ENCODE data around the gene CMTM3. TPM values are rescaled to one million over a fixed set of nuclear protein-coding genes. Genes with fewer than 3 reads are reported as not detected.

Gene CMTM3, protein sequence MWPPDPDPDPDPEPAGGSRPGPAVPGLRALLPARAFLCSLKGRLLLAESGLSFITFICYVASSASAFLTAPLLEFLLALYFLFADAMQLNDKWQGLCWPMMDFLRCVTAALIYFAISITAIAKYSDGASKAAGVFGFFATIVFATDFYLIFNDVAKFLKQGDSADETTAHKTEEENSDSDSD
- 76.9 to 83.6 TPM (median 82.0 TPM) in 5 replicates for total RNA-seq (2022; extraction: Qiagen RNA extraction)

DNA sequence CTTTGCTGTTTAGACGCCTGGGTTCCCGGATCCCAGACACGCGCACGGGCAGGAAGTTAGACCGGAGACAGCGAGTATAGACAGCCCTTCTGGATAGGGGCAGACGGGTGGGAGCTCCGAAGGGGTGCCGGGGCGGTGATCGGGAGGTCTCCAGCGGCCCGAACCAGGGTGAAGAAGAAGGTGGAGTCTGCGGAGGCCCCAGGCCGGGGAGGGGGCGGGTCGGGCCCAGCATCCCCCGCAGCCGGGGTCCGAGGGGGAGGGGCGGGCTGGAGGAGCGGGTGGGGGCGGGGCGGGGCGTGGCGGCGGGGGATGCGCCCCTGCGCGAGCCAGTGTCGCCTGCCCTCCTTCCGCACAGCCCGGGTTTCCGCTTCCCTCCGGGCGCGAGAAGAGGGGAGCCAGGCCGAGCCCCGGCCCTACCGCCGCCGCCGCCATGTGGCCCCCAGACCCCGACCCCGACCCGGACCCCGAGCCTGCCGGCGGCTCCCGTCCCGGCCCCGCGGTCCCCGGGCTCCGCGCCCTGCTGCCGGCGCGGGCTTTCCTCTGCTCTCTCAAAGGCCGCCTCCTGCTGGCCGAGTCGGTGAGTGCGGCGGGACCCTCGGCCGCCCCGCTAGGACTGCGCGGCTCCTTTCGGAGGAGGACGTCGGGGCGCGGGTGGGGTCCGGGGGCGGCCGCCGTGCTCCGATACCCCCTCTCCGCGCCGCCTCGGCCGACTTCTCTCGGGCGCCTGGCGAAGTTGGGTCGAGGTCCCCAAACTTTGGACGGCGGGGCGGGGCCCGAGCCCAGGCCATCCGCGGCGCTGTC is at the start of gene CMTM3:
CMTM3 (plus strand) TSS at position 329 of the 801 bp plus-strand sequence; CDS start at position 431, 102 bp downstream.

DNA sequence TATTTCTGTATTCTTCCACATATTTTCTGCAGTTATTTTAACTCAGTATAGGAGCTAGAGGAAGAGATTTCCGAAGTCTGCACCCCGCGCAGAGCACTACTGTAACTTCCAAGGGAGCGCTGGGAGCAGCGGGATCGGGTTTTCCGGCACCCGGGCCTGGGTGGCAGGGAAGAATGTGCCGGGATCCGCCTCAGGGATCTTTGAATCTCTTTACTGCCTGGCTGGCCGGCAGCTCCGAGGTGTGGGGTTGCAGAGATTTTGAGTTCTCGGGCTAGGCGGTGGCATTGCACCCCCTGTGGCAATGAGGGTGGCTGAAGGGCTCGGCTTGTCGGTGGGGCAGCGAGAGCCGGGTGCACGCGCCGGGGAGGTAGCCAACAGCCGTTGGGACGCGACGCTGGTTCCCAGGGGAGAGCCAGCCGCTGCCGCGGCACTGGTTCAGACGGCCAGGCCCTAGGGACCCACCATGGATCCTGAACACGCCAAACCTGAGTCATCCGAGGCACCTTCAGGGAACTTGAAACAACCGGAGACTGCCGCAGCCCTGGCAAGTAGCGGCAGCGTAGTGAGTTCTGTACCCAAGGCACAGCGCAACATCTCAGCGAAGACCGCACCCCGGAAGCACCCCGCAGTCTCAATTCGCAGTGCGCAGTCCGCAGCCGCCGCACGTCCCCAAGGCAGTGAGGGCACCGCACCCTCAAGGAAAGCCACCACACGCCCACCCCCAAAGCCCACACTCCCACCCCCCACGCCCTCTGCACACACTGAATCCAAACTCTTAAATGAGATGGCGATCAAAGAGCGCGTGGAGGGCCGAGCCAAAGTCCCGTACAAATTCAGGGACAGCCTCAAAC is 38.2 kb upstream of the CMTM3 start, which contains the start of gene CMTM1:
CMTM1 (plus strand) TSS at position 389 of the 851 bp plus-strand sequence; CDS start at position 464, 75 bp downstream.

DNA sequence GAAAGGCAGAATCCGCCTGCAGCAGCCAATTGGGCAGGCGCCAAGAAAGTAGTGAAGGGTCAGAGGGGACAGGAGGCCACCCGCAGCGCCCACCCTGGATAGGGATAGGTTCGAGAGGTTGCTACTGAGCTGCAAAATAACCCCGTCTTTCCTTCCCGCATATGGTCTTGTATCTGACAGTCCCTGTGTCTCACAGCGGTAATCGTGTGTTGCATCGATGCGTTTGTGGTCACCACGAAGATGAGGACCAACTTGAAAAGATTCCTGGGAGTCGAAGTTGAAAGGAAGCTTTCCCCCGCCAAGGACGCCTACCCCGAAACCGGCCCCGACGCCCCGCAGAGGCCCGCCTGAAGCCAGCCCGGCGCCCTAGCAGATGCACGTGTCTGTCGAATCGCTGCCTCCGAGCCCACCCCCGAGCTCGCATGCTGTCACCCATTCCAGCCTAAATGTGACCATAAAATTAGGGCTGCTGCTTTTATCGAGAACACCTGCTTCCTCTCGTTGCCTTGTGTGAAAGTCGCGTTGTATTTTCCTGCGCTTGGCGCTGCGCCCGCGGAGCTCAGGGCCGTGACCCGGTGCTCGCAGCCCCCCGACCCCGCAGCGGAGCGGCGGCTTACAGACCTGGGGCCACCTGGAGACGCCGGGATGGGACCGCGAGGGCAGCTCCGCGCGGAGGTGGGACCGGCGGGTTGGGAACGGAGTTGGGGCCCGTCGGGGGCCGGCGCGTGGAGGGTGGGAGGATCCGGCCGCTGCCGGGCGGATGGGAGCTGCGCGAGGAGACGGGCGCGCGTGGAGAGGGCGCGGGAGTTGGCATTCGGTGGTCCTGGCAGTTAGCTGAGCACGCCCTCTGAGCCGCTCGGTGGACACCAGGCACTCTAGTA is 25.6 kb upstream of the CMTM3 start, which contains the start of gene CMTM2:
CMTM2 (plus strand) TSS at position 813 of the 881 bp plus-strand sequence. CDS start 145 bp downstream, outside the sequence.

Other genes starting within 250 kb of the CMTM3 start
- gene CDH5, start 238.0 kb upstream of the CMTM3 start, total RNA-seq (2022; extraction: Qiagen RNA extraction): 0.09 to 0.22 TPM (median 0.16 TPM) in 5 replicates
- gene BEAN1, start 177.4 kb upstream of the CMTM3 start, total RNA-seq (2022; extraction: Qiagen RNA extraction): 2.4 to 3.9 TPM (median 2.9 TPM) in 5 replicates
- 15.4 to 18.2 TPM (median 16.1 TPM) in 5 replicates for gene TK2, start 54.6 kb upstream of the CMTM3 start, total RNA-seq (2022; extraction: Qiagen RNA extraction)
- gene CKLF, start 52.1 kb upstream of the CMTM3 start, total RNA-seq (2022; extraction: Qiagen RNA extraction): 61.7 to 68.7 TPM (median 67.2 TPM) in 5 replicates
- 0.63 to 1.7 TPM (median 1.2 TPM) in 5 replicates for gene CMTM1, start 38.3 kb upstream of the CMTM3 start, total RNA-seq (2022; extraction: Qiagen RNA extraction)
- gene CMTM2, start 25.2 kb upstream of the CMTM3 start, total RNA-seq (2022; extraction: Qiagen RNA extraction): not detected in 5 replicates
- 20.9 to 38.7 TPM (median 31.5 TPM) in 5 replicates for gene CMTM4, start 92.0 kb downstream of the CMTM3 start, total RNA-seq (2022; extraction: Qiagen RNA extraction)
- gene DYNC1LI2, start 146.9 kb downstream of the CMTM3 start, total RNA-seq (2022; extraction: Qiagen RNA extraction): 40.4 to 60.5 TPM (median 52.6 TPM) in 5 replicates
- 0.06 to 0.07 TPM in 2 of 5 replicates, not detected in the others for gene TERB1, start 196.9 kb downstream of the CMTM3 start, total RNA-seq (2022; extraction: Qiagen RNA extraction)
- gene NAE1, start 226.3 kb downstream of the CMTM3 start, total RNA-seq (2022; extraction: Qiagen RNA extraction): 61.5 to 68.8 TPM (median 65.1 TPM) in 5 replicates
- gene CA7, start 239.7 kb downstream of the CMTM3 start, total RNA-seq (2022; extraction: Qiagen RNA extraction): 0.05 to 0.09 TPM (median 0.06 TPM) in 3 of 5 replicates, not detected in the others